OCI-LY1 (cell line): ENCODE measurements around the gene NABP2.

Source experiments
- CTCF ChIP-seq: fragments of 200-600 bp; sonication (generic), shearing (Covaris generic); IDR thresholded peaks from 2 replicates; pipeline ENCODE4 v1.5.1; 2017; ENCODE audit warnings: mild to moderate bottlenecking, antibody characterized with exemption, low read length, moderate library complexity, mixed read lengths
- EZH2 ChIP-seq: fragments of 200-600 bp; sonication (generic), shearing (Covaris generic); IDR thresholded peaks from 2 replicates; pipeline ENCODE4 v1.8.0; 2017; ENCODE audit warnings: borderline replicate concordance, mixed run types, mild to moderate bottlenecking, antibody characterized with exemption, low read length, moderate library complexity, mixed read lengths

GRCh38 chr12:56221757-56222530 lies 2.2 kb upstream of the NABP2 start, which contains the start of gene RNF41:
- TF ChIP-seq CTCF (no peak), EZH2 (no peak)
